Ishikawa (cell line): Measurements from ENCODE around the gene NEDD4L.

Experiments
- CEBPB ChIP-seq: IDR thresholded peaks from 2 replicates; pipeline ENCODE4 v1.6.1; 2012
- CREB1 ChIP-seq: IDR thresholded peaks from 2 replicates; pipeline ENCODE4 v1.6.1; 2012; ENCODE audit warnings: low read depth
- EGR1 ChIP-seq: IDR thresholded peaks from 2 replicates; pipeline ENCODE4 v1.6.1; 2012
- EP300 ChIP-seq: IDR thresholded peaks from 2 replicates; pipeline ENCODE4 v1.6.1; 2012; ENCODE audit warnings: borderline replicate concordance
- FOXM1 ChIP-seq: IDR thresholded peaks from 2 replicates; pipeline ENCODE4 v1.6.1; 2012; ENCODE audit warnings: low read depth, borderline replicate concordance
- MAX ChIP-seq: IDR thresholded peaks from 2 replicates; pipeline ENCODE4 v1.6.1; 2012
- NFIC ChIP-seq: IDR thresholded peaks from 2 replicates; pipeline ENCODE4 v1.6.1; 2012
- RAD21 ChIP-seq: IDR thresholded peaks from 2 replicates; pipeline ENCODE4 v1.6.1; 2012; ENCODE audit warnings: low read depth
- REST ChIP-seq: IDR thresholded peaks from 2 replicates; pipeline ENCODE4 v1.6.1; 2012; ENCODE audit warnings: low read depth, mild to moderate bottlenecking
- TAF1 ChIP-seq: IDR thresholded peaks from 2 replicates; pipeline ENCODE4 v1.6.1; 2012; ENCODE audit warnings: low read depth, mild to moderate bottlenecking
- TCF12 ChIP-seq: IDR thresholded peaks from 2 replicates; pipeline ENCODE4 v1.6.1; 2012; ENCODE audit warnings: low read depth
- TEAD4 ChIP-seq: IDR thresholded peaks from 2 replicates; pipeline ENCODE4 v1.6.1; 2012
- USF1 ChIP-seq: IDR thresholded peaks from 2 replicates; pipeline ENCODE4 v1.6.1; 2012
- YY1 ChIP-seq: IDR thresholded peaks from 2 replicates; pipeline ENCODE4 v1.6.1; 2012; ENCODE audit warnings: low read depth
- ZBTB7A ChIP-seq: IDR thresholded peaks from 2 replicates; pipeline ENCODE4 v1.6.1; 2012; ENCODE audit warnings: low read depth

Gene NEDD4L

GRCh38 chr18:58408665-58409064 is 364.6 kb downstream of the NEDD4L start:
- no peak for TF ChIP-seq MAX
- TF ChIP-seq EP300 = no peak
- TF ChIP-seq TAF1 = no peak
- TF ChIP-seq CEBPB = no peak
- no peak for TF ChIP-seq TEAD4
- no peak for TF ChIP-seq RAD21
- TF ChIP-seq EGR1 = no peak
- no peak for TF ChIP-seq USF1
- TF ChIP-seq TCF12 = no peak
- no peak for TF ChIP-seq REST
- TF ChIP-seq FOXM1 = no peak
- no peak for TF ChIP-seq ZBTB7A
- no peak for TF ChIP-seq CREB1

GRCh38 chr18:58409802-58410445 is 365.9 kb downstream of the NEDD4L start:
- TF ChIP-seq TCF12 = no peak
- TF ChIP-seq YY1 = no peak
- no peak for TF ChIP-seq USF1
- no peak for TF ChIP-seq NFIC
- TF ChIP-seq FOXM1 = no peak
- TF ChIP-seq EGR1 = no peak
- no peak for TF ChIP-seq ZBTB7A
- TF ChIP-seq RAD21 = no peak

GRCh38 chr18:58411323-58411722 is 367.3 kb downstream of the NEDD4L start:
- TF ChIP-seq CEBPB = no peak
- TF ChIP-seq ZBTB7A = no peak
- TF ChIP-seq YY1 = no peak
- TF ChIP-seq TCF12 = no peak
- no peak for TF ChIP-seq EP300
- TF ChIP-seq NFIC = no peak
- TF ChIP-seq REST = no peak
- TF ChIP-seq FOXM1 = no peak
- no peak for TF ChIP-seq MAX
- TF ChIP-seq TEAD4 = no peak
- TF ChIP-seq TAF1 = no peak
- no peak for TF ChIP-seq EGR1
- TF ChIP-seq RAD21 = no peak
- no peak for TF ChIP-seq USF1
- no peak for TF ChIP-seq CREB1

GRCh38 chr18:58412844-58413666 is 369.0 kb downstream of the NEDD4L start:
- TF ChIP-seq YY1 = no peak
- no peak for TF ChIP-seq CREB1
- TF ChIP-seq ZBTB7A = no peak
- no peak for TF ChIP-seq TCF12
- TF ChIP-seq TEAD4 = no peak
- TF ChIP-seq FOXM1 = no peak
